Measurements from ENCODE around the gene HM13. TPM values are rescaled to one million over a fixed set of nuclear protein-coding genes. Genes with fewer than 3 reads are reported as not detected.

The HM13 gene
- total and polyA plus RNA-seq, 2 of the 13 experiments (the other 11 are each of a cell fraction or from before 2014, with no cell fraction given): 118 to 243 TPM

- TF ChIP-seq ZNF280B (CRISPR knock-in tag; IDR thresholded peaks at IDR 0.05; ENCODE audit: borderline replicate concordance) (peak; percentile 93), JDP2 (CRISPR knock-in tag; IDR thresholded peaks at IDR 0.05; ENCODE audit: borderline replicate concordance) (no peak), ZNF3 (CRISPR knock-in tag; IDR thresholded peaks at IDR 0.05) (peak; percentile 14; the same call in 1 of the 2 replicates), SNAPC4 (CRISPR knock-in tag; IDR thresholded peaks at IDR 0.05) (0 out of 2 replicates have a peak, but pooled peaks have one; percentile 2), RFXAP (CRISPR knock-in tag; IDR thresholded peaks at IDR 0.05; ENCODE audit: borderline replicate concordance) (peak; percentile 94), ZBTB43 (CRISPR knock-in tag; conservative IDR thresholded peaks at IDR 0.05) (peak; percentile 89), RXRA (CRISPR knock-in tag; IDR thresholded peaks at IDR 0.05) (peak; percentile 85), KLF16 (CRISPR knock-in tag; IDR thresholded peaks at IDR 0.05) (peak in 1 of 2 experiments; percentile 83; a peak in 2 of 4 replicates), ZNF746 (CRISPR knock-in tag; IDR thresholded peaks at IDR 0.05) (peak; percentile 53; the same call in 1 of the 2 replicates), ZFP82 (CRISPR knock-in tag; IDR thresholded peaks at IDR 0.05; ENCODE audit: borderline replicate concordance) (no peak), ZBTB8A (CRISPR knock-in tag; IDR thresholded peaks at IDR 0.05; ENCODE audit: borderline replicate concordance, low read depth) (peak; percentile 60; the same call in 1 of the 2 replicates), ZNF18 (CRISPR knock-in tag; IDR thresholded peaks at IDR 0.05; ENCODE audit: insufficient replicate concordance) (no peak), ZNF576 (CRISPR knock-in tag; IDR thresholded peaks at IDR 0.05) (no peak), POLR2A (IDR thresholded peaks at IDR 0.05; ENCODE audit: insufficient read depth in 1 of 2, low read depth in 2 of 2, low read length in 2 of 2) (peak; percentile 99 to 100), SAP130 (CRISPR knock-in tag; IDR thresholded peaks at IDR 0.05; ENCODE audit: low read depth) (peak; percentile 99), ZSCAN25 (CRISPR knock-in tag; IDR thresholded peaks at IDR 0.05) (0 out of 2 replicates have a peak, but pooled peaks have one; percentile 20), ZNF543 (CRISPR knock-in tag; IDR thresholded peaks at IDR 0.05) (peak; percentile 3), POGZ (CRISPR knock-in tag; IDR thresholded peaks at IDR 0.05) (peak; percentile 81)
These were observed at the start of gene HM13 (continued) for GRCh38 chr20:31514154-31515071.

All from HepG2 (cell line).